ENCODE data around the gene RHBDD1. TPM values are rescaled to one million over a fixed set of nuclear protein-coding genes. Genes with fewer than 3 reads are reported as not detected.

RHBDD1 gene
- total RNA-seq = 10 to 100 TPM; 28.3 to 57.1 (median 39.1) TPM
- polyA plus RNA-seq = 1 to 10 TPM; 4.5 to 7.0 TPM
- long read RNA-seq, donor 1, full-length matches to known transcripts = 3 of 11 reads
- long read RNA-seq, donor 1, partial matches to known transcripts = 1 of 11 reads
- long read RNA-seq, donor 1, other reads (novel, unspliced or antisense) = 7 of 11 reads
- long read RNA-seq, donor 2, full-length matches to known transcripts = 8 of 24 reads
- long read RNA-seq, donor 2, partial matches to known transcripts = 0 of 24 reads
- long read RNA-seq, donor 2, other reads (novel, unspliced or antisense) = 16 of 24 reads
- long read RNA-seq, donor 3, full-length matches to known transcripts = 16 of 25 reads
- long read RNA-seq, donor 3, partial matches to known transcripts = 1 of 25 reads
- long read RNA-seq, donor 3, other reads (novel, unspliced or antisense) = 8 of 25 reads

GRCh38 chr2:226835796-226836547 is at the start of gene RHBDD1:
RHBDD1 (plus strand) TSS chr2:226836054; CDS start chr2:226864694, 28,640 bp downstream.
- peak within 1 kb of the TSS; percentile 88 to 98 (median 96) for H3K27ac ChIP-seq
- intact Hi-C loops (cut with DNase I) = loop anchor here in 3 of 10 donors (10.0 kb wide), 2 partner anchors 139 to 149 kb away; no protein-coding TSS in a partner anchor
- TF ChIP-seq CTCF (IDR thresholded peaks at IDR 0.05) = no peak
- peak within 1 kb of the TSS; percentile 61 to 89 (median 78) for H3K4me3 ChIP-seq
- peaks cover 0 to 35% (median 22%) of the 10 kb centered on the region in 9 donors for H3K4me1 ChIP-seq
- H3K27me3 ChIP-seq = no peaks in the 10 kb centered on the region
- WGBS, 2 donors = 0% methylated on average over 74 to 75 of the region's 75 CpGs
- peak; percentile 99 to 100 (median 99) for ATAC-seq
- peak; percentile 94 to 95 for DNase-seq
- no peaks in the 10 kb centered on the region for H3K9me3 ChIP-seq
- peaks cover 0 to 16% (median 0%) of the 10 kb centered on the region in 9 donors for H3K36me3 ChIP-seq

GRCh38 chr2:226788064-226788463 is 47.8 kb upstream of the RHBDD1 start:
- no peak overlapping the region for H3K4me3 ChIP-seq
- H3K36me3 ChIP-seq = no peaks in the 10 kb centered on the region
- TF ChIP-seq CTCF (IDR thresholded peaks at IDR 0.05) = no peak
- H3K4me1 ChIP-seq = peaks cover 5 to 66% (median 59%) of the 10 kb centered on the region in 9 donors
- peaks cover 0 to 7% (median 0%) of the 10 kb centered on the region in 11 donors for H3K9me3 ChIP-seq
- H3K27me3 ChIP-seq = no peaks in the 10 kb centered on the region
- intact Hi-C loops (cut with DNase I) = loop anchor here in 1 of 10 donors (10.0 kb wide), 1 partner anchor 53 kb away; no protein-coding TSS in a partner anchor
- H3K27ac ChIP-seq = peak overlapping the region in 8 of 10 donors; percentile 52 to 97 (median 94)
- no peak for DNase-seq
- no peak for ATAC-seq

- Histone ChIP-seq H3K36me3 (no peaks in the 10 kb centered on the region), H3K4me1 (peaks cover 5 to 73% (median 68%) of the 10 kb centered on the region in 9 donors), H3K27me3 (no peaks in the 10 kb centered on the region), H3K27ac (peak overlapping the region; percentile 6 to 97 (median 94)), H3K4me3 (no peak overlapping the region), H3K9me3 (peaks cover 0 to 2% (median 0%) of the 10 kb centered on the region in 11 donors)
- no peak for TF ChIP-seq CTCF (IDR thresholded peaks at IDR 0.05)
- DNase-seq = no peak
- intact Hi-C loops (cut with DNase I) = loop anchor here in 1 of 10 donors (10.0 kb wide), 1 partner anchor 54 kb away; no protein-coding TSS in a partner anchor
- ATAC-seq = no peak
- WGBS, 2 donors = 23 to 35% methylated on average over 3 of the region's 3 CpGs
Measured at GRCh38 chr2:226788881-226789490, 46.9 kb upstream of the RHBDD1 start.

GRCh38 chr2:226790011-226790410 is 45.8 kb upstream of the RHBDD1 start:
- peak in 3 of 8 donors; percentile 6 to 28 (median 16) for ATAC-seq
- H3K36me3 ChIP-seq = no peaks in the 10 kb centered on the region

More at GRCh38 chr2:226790011-226790410, 45.8 kb upstream of the RHBDD1 start:
- intact Hi-C loops (cut with DNase I) = loop anchor here in 9 of 10 donors (5.0 to 10.0 kb wide), 20 partner anchors 33 to 755 kb away; no protein-coding TSS in a partner anchor
- peaks cover 5 to 83% (median 73%) of the 10 kb centered on the region in 9 donors for H3K4me1 ChIP-seq
- no peaks in the 10 kb centered on the region for H3K27me3 ChIP-seq
- no peak overlapping the region for H3K4me3 ChIP-seq
- no peak for TF ChIP-seq CTCF (IDR thresholded peaks at IDR 0.05)
- 37 to 53% methylated on average over 1 of the region's 1 CpG for WGBS, 2 donors
- no peak for DNase-seq
- peak overlapping the region; percentile 6 to 97 (median 94) for H3K27ac ChIP-seq
- no peaks in the 10 kb centered on the region for H3K9me3 ChIP-seq
